ENCODE data around the gene ZFTA.

DNA sequence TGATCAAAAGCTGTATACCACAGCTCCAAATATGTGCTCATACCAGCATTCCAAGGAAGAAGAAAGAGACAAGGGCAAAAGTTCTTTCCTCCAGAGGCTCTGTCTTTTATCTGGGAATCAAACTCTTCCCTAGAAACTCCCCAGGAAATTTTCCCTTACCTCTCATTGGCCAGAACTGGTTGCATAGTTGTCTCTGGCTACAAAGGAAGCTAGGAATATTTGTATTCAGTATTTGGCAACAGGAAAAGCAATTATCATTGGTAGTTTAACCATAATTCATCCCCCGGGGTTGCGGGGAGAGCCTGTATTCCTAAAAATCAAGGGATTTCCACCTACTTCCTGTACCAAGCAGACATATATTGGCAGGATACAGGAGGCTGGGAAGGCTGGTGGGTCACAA, 10.5 kb upstream of the ZFTA start:
- TF ChIP-seq CTCF (IDR thresholded peaks at IDR 0.05) (no peak), EZH2 (IDR thresholded peaks at IDR 0.05; ENCODE audit: borderline replicate concordance, insufficient read depth, low read depth, low read length, poor library complexity, severe bottlenecking) (no peak)

Measured in B cell (primary cell).